HEK293 (cell line): ENCODE measurements around the gene SETD2.

ENCODE experiments used
- KLF16 ChIP-seq: fragments of 450-650 bp; formaldehyde crosslinking; IDR thresholded peaks from 2 replicates; pipeline ENCODE4 v1.5.1; 2017; ENCODE audit warnings: missing biosample characterization, missing genetic modification characterization
- MYNN ChIP-seq: fragments of 450-650 bp; formaldehyde crosslinking; IDR thresholded peaks from 2 replicates; pipeline ENCODE4 v1.5.1; 2016; ENCODE audit warnings: missing biosample characterization, missing genetic modification characterization, borderline replicate concordance
- SP2 ChIP-seq: fragments of 450-650 bp; formaldehyde crosslinking; IDR thresholded peaks from 2 replicates; pipeline ENCODE4 v1.5.1; 2016; ENCODE audit warnings: missing biosample characterization, missing genetic modification characterization
- ZFHX2 ChIP-seq: fragments of 450-650 bp; formaldehyde crosslinking; conservative IDR thresholded peaks from 2 replicates; pipeline ENCODE4 v1.5.1; 2016; ENCODE audit warnings: missing biosample characterization, missing genetic modification characterization
- ZNF121 ChIP-seq: fragments of 450-650 bp; formaldehyde crosslinking; IDR thresholded peaks from 2 replicates; pipeline ENCODE4 v1.5.1; 2016; ENCODE audit warnings: missing biosample characterization, missing genetic modification characterization
- ZNF146 ChIP-seq: fragments of 450-650 bp; formaldehyde crosslinking; IDR thresholded peaks from 2 replicates; pipeline ENCODE4 v1.5.1; 2016; ENCODE audit warnings: missing biosample characterization, missing genetic modification characterization
- ZNF19 ChIP-seq: fragments of 450-650 bp; formaldehyde crosslinking; IDR thresholded peaks from 2 replicates; pipeline ENCODE4; 2016; ENCODE audit warnings: missing biosample characterization, missing genetic modification characterization, low read depth
- ZNF214 ChIP-seq: fragments of 450-650 bp; formaldehyde crosslinking; IDR thresholded peaks from 2 replicates; pipeline ENCODE4 v1.5.1; 2017; ENCODE audit warnings: missing biosample characterization, mild to moderate bottlenecking, missing genetic modification characterization, borderline replicate concordance
- ZNF37A ChIP-seq: fragments of 450-650 bp; IDR thresholded peaks from 2 replicates; pipeline ENCODE4 v1.5.1; 2018; ENCODE audit warnings: missing biosample characterization, missing genetic modification characterization
- ZNF510 ChIP-seq: fragments of 450-650 bp; formaldehyde crosslinking; IDR thresholded peaks from 2 replicates; pipeline ENCODE4 v1.5.1; 2018; ENCODE audit warnings: mild to moderate bottlenecking, missing genetic modification characterization, missing biosample characterization; ENCODE audit not compliant: insufficient replicate concordance
- ZNF549 ChIP-seq: fragments of 450-650 bp; IDR thresholded peaks from 2 replicates; pipeline ENCODE4 v1.5.1; 2018; ENCODE audit warnings: missing biosample characterization, missing genetic modification characterization, mild to moderate bottlenecking, inconsistent platforms, moderate library complexity
- ZNF555 ChIP-seq: fragments of 450-650 bp; formaldehyde crosslinking; conservative IDR thresholded peaks from 2 replicates; pipeline ENCODE4 v1.5.1; 2017; ENCODE audit warnings: missing biosample characterization, mild to moderate bottlenecking, missing genetic modification characterization, inconsistent platforms
- ZNF560 ChIP-seq: fragments of 450-650 bp; formaldehyde crosslinking; IDR thresholded peaks from 2 replicates; pipeline ENCODE4 v1.5.1; 2017; ENCODE audit warnings: missing biosample characterization, missing genetic modification characterization, borderline replicate concordance
- ZNF561 ChIP-seq: fragments of 450-650 bp; IDR thresholded peaks from 2 replicates; pipeline ENCODE4 v1.5.1; 2018; ENCODE audit warnings: missing biosample characterization, missing genetic modification characterization, borderline replicate concordance
- ZNF600 ChIP-seq: fragments of 450-650 bp; formaldehyde crosslinking; IDR thresholded peaks from 2 replicates; pipeline ENCODE4 v1.5.1; 2016; ENCODE audit warnings: missing biosample characterization, missing genetic modification characterization
- ZNF660 ChIP-seq: fragments of 450-650 bp; IDR thresholded peaks from 2 replicates; pipeline ENCODE4 v1.5.1; 2018; ENCODE audit warnings: missing biosample characterization, mild to moderate bottlenecking, missing genetic modification characterization
- TF ChIP-seq, protein P1 (sequence below): fragments of 450-650 bp; formaldehyde crosslinking; IDR thresholded peaks from 2 replicates; pipeline ENCODE4 v1.5.1; 2016; ENCODE audit warnings: missing biosample characterization, missing genetic modification characterization, borderline replicate concordance
- TF ChIP-seq, protein P2 (sequence below): fragments of 450-650 bp; formaldehyde crosslinking; IDR thresholded peaks from 2 replicates; pipeline ENCODE4 v1.5.1; 2016; ENCODE audit warnings: missing biosample characterization, missing genetic modification characterization
- TF ChIP-seq, protein P3 (sequence below): fragments of 450-650 bp; formaldehyde crosslinking; IDR thresholded peaks from 2 replicates; pipeline ENCODE4; 2016; ENCODE audit warnings: missing biosample characterization, missing genetic modification characterization
- TF ChIP-seq, protein P4 (sequence below): fragments of 450-650 bp; formaldehyde crosslinking; IDR thresholded peaks from 2 replicates; pipeline ENCODE4 v1.5.1; 2016; ENCODE audit warnings: missing biosample characterization, missing genetic modification characterization
- TF ChIP-seq, protein P5 (sequence below): fragments of 450-650 bp; formaldehyde crosslinking; IDR thresholded peaks from 2 replicates; pipeline ENCODE4 v1.5.1; 2016; ENCODE audit warnings: missing biosample characterization, missing genetic modification characterization
- TF ChIP-seq, protein P6 (sequence below): fragments of 450-650 bp; formaldehyde crosslinking; IDR thresholded peaks from 2 replicates; pipeline ENCODE4 v1.5.0; 2017; ENCODE audit warnings: missing biosample characterization, missing genetic modification characterization, borderline replicate concordance
- TF ChIP-seq, protein P7 (sequence below): fragments of 450-650 bp; formaldehyde crosslinking; IDR thresholded peaks from 2 replicates; pipeline ENCODE4 v1.5.1; 2016; ENCODE audit warnings: missing biosample characterization, missing genetic modification characterization

The SETD2 gene

DNA sequence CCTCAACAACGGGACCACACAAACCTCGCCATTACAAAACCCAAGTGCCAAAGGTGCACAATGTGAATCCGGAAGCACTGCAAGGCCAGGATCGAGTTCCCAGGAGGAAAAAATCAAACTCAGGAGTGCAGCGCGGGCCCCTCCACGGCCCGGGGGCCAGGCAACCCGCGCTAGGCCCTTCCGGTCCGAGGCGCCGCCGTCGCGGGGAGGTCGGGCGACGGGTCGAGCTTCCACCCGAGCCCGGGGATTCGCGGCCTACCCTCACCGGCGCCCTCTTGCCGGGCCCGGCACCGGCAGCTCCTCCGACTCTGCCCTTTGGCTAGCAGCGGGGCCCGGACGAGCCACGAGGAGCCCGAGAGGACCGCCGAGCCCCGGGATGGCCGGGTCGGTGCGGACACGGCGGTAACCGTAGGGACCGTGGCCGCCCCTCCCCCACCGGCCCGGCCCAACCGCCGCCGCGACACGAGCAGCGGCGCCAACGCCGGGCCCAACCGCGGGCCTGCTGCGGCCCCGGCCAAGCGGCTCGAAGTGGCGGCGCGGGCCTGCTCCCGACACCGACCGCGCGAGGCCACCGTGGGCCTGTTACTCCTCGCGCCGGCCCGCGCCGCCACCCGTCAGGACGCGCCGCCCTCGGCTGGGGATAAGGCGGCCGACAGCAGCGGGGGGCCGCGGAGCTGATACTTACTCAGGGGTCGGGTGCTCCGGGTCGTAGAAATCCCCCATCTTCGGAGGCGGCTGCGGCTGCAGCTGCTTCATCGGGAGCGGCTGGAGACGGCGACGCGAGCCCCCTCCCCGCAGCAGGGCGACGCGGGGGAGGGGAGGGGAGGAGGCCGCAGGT, 525 bp downstream of the SETD2 start (continued):
- TF ChIP-seq, protein P1, sequence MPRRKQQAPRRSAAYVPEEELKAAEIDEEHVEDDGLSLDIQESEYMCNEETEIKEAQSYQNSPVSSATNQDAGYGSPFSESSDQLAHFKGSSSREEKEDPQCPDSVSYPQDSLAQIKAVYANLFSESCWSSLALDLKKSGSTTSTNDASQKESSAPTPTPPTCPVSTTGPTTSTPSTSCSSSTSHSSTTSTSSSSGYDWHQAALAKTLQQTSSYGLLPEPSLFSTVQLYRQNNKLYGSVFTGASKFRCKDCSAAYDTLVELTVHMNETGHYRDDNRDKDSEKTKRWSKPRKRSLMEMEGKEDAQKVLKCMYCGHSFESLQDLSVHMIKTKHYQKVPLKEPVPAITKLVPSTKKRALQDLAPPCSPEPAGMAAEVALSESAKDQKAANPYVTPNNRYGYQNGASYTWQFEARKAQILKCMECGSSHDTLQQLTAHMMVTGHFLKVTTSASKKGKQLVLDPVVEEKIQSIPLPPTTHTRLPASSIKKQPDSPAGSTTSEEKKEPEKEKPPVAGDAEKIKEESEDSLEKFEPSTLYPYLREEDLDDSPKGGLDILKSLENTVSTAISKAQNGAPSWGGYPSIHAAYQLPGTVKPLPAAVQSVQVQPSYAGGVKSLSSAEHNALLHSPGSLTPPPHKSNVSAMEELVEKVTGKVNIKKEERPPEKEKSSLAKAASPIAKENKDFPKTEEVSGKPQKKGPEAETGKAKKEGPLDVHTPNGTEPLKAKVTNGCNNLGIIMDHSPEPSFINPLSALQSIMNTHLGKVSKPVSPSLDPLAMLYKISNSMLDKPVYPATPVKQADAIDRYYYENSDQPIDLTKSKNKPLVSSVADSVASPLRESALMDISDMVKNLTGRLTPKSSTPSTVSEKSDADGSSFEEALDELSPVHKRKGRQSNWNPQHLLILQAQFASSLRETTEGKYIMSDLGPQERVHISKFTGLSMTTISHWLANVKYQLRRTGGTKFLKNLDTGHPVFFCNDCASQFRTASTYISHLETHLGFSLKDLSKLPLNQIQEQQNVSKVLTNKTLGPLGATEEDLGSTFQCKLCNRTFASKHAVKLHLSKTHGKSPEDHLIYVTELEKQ (tag by site-specific recombination), result no peak
- TF ChIP-seq SP2 (no peak), ZNF121 (tag by site-specific recombination) (peak; percentile 46; the same call in 1 of the 2 replicates), ZNF214 (tag by site-specific recombination) (no peak), ZNF660 (tag by site-specific recombination) (peak; percentile 85), ZNF549 (tag by site-specific recombination) (no peak), ZNF560 (tag by site-specific recombination) (no peak), MYNN (tag by site-specific recombination) (peak; percentile 44; the same call in 1 of the 2 replicates), ZNF19 (tag by site-specific recombination) (no peak), KLF16 (tag by site-specific recombination) (peak; percentile 60; the same call in 1 of the 2 replicates), ZNF561 (tag by site-specific recombination) (peak; percentile 71; the same call in 1 of the 2 replicates), ZNF37A (no peak), ZFHX2 (tag by site-specific recombination) (no peak), ZNF146 (tag by site-specific recombination) (peak; percentile 27; the same call in 1 of the 2 replicates), ZNF510 (tag by site-specific recombination) (no peak), ZNF600 (tag by site-specific recombination) (no peak), ZNF555 (no peak)
- TF ChIP-seq, protein P2, sequence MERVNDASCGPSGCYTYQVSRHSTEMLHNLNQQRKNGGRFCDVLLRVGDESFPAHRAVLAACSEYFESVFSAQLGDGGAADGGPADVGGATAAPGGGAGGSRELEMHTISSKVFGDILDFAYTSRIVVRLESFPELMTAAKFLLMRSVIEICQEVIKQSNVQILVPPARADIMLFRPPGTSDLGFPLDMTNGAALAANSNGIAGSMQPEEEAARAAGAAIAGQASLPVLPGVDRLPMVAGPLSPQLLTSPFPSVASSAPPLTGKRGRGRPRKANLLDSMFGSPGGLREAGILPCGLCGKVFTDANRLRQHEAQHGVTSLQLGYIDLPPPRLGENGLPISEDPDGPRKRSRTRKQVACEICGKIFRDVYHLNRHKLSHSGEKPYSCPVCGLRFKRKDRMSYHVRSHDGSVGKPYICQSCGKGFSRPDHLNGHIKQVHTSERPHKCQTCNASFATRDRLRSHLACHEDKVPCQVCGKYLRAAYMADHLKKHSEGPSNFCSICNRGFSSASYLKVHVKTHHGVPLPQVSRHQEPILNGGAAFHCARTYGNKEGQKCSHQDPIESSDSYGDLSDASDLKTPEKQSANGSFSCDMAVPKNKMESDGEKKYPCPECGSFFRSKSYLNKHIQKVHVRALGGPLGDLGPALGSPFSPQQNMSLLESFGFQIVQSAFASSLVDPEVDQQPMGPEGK (tag by site-specific recombination), result peak; percentile 13; the same call in 1 of the 2 replicates
- TF ChIP-seq, protein P3, sequence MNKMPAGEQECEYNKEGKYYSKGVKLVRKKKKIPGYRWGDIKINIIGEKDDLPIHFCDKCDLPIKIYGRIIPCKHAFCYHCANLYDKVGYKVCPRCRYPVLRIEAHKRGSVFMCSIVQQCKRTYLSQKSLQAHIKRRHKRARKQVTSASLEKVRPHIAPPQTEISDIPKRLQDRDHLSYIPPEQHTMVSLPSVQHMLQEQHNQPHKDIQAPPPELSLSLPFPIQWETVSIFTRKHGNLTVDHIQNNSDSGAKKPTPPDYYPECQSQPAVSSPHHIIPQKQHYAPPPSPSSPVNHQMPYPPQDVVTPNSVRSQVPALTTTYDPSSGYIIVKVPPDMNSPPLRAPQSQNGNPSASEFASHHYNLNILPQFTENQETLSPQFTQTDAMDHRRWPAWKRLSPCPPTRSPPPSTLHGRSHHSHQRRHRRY (tag by site-specific recombination), result no peak
- TF ChIP-seq, protein P4, sequence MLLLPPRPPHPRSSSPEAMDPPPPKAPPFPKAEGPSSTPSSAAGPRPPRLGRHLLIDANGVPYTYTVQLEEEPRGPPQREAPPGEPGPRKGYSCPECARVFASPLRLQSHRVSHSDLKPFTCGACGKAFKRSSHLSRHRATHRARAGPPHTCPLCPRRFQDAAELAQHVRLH (tag by site-specific recombination), result peak; percentile 48; the same call in 1 of the 2 replicates
- TF ChIP-seq, protein P5, sequence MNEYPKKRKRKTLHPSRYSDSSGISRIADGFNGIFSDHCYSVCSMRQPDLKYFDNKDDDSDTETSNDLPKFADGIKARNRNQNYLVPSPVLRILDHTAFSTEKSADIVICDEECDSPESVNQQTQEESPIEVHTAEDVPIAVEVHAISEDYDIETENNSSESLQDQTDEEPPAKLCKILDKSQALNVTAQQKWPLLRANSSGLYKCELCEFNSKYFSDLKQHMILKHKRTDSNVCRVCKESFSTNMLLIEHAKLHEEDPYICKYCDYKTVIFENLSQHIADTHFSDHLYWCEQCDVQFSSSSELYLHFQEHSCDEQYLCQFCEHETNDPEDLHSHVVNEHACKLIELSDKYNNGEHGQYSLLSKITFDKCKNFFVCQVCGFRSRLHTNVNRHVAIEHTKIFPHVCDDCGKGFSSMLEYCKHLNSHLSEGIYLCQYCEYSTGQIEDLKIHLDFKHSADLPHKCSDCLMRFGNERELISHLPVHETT, result no peak
- TF ChIP-seq, protein P6, sequence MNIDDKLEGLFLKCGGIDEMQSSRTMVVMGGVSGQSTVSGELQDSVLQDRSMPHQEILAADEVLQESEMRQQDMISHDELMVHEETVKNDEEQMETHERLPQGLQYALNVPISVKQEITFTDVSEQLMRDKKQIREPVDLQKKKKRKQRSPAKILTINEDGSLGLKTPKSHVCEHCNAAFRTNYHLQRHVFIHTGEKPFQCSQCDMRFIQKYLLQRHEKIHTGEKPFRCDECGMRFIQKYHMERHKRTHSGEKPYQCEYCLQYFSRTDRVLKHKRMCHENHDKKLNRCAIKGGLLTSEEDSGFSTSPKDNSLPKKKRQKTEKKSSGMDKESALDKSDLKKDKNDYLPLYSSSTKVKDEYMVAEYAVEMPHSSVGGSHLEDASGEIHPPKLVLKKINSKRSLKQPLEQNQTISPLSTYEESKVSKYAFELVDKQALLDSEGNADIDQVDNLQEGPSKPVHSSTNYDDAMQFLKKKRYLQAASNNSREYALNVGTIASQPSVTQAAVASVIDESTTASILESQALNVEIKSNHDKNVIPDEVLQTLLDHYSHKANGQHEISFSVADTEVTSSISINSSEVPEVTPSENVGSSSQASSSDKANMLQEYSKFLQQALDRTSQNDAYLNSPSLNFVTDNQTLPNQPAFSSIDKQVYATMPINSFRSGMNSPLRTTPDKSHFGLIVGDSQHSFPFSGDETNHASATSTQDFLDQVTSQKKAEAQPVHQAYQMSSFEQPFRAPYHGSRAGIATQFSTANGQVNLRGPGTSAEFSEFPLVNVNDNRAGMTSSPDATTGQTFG, result no peak
- TF ChIP-seq, protein P7, sequence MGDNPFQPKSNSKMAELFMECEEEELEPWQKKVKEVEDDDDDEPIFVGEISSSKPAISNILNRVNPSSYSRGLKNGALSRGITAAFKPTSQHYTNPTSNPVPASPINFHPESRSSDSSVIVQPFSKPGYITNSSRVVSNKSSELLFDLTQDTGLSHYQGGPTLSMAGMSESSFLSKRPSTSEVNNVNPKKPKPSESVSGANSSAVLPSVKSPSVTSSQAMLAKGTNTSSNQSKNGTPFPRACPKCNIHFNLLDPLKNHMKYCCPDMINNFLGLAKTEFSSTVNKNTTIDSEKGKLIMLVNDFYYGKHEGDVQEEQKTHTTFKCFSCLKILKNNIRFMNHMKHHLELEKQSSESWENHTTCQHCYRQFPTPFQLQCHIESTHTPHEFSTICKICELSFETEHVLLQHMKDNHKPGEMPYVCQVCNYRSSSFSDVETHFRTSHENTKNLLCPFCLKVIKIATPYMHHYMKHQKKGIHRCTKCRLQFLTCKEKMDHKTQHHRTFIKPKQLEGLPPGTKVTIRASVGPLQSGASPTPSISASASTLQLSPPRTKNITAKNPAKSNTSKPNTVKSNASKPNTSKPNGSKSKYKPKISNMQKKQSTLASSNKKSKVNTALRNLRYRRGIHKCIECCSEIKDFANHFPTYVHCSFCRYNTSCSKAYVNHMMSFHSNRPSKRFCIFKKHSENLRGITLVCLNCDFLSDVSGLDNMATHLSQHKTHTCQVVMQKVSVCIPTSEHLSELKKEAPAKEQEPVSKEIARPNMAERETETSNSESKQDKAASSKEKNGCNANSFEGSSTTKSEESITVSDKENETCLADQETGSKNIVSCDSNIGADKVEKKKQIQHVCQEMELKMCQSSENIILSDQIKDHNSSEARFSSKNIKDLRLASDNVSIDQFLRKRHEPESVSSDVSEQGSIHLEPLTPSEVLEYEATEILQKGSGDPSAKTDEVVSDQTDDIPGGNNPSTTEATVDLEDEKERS (tag by site-specific recombination), result no peak
